ENCODE measurements around the gene RNU2-63P.

- no peak for TF ChIP-seq CTCF (IDR thresholded peaks at IDR 0.05)
- no peak for TF ChIP-seq POLR2AphosphoS5 (IDR thresholded peaks at IDR 0.05; ENCODE audit: insufficient read depth in 1 of 2, low read depth in 1 of 2)
- no peak for TF ChIP-seq POLR2A (IDR thresholded peaks at IDR 0.05)
Observed at GRCh38 chr2:88042476-88042875, 26.1 kb upstream of the RNU2-63P start.
